Breast epithelium (tissue), 3 donors: ENCODE measurements around the gene BNC2.

Experiments used
- POLR2A ChIP-seq: fragments of 450-650 bp; IDR thresholded peaks from one replicate; pipeline ENCODE4 v1.6.1; 2016; ENCODE audit warnings: antibody characterized with exemption, mild to moderate bottlenecking, moderate library complexity
- TF ChIP-seq, protein P1 (sequence below), 3 donors: fragments of 450-650 bp; IDR thresholded peaks; one replicate each; pipeline ENCODE4 v1.5.1; 2016 to 2017; ENCODE audit warnings: antibody characterized with exemption in 3 of 3, mild to moderate bottlenecking in 3 of 3, moderate library complexity in 3 of 3

- TF ChIP-seq, protein P1, sequence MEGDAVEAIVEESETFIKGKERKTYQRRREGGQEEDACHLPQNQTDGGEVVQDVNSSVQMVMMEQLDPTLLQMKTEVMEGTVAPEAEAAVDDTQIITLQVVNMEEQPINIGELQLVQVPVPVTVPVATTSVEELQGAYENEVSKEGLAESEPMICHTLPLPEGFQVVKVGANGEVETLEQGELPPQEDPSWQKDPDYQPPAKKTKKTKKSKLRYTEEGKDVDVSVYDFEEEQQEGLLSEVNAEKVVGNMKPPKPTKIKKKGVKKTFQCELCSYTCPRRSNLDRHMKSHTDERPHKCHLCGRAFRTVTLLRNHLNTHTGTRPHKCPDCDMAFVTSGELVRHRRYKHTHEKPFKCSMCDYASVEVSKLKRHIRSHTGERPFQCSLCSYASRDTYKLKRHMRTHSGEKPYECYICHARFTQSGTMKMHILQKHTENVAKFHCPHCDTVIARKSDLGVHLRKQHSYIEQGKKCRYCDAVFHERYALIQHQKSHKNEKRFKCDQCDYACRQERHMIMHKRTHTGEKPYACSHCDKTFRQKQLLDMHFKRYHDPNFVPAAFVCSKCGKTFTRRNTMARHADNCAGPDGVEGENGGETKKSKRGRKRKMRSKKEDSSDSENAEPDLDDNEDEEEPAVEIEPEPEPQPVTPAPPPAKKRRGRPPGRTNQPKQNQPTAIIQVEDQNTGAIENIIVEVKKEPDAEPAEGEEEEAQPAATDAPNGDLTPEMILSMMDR (IDR thresholded peaks at IDR 0.05), result no peak
- no peak for TF ChIP-seq POLR2A
Observed at GRCh38 chr9:16559418-16560188, 310.9 kb downstream of the BNC2 start.
